Activated naive CD8-positive, alpha-beta T cell treated with anti-CD3 and anti-CD28 coated beads, Interleukin-2, amount 50 U/mL, for 24 hours (primary cell): ENCODE results near the gene SPSB1.

Source experiments
- ATAC-seq: fragments of 150-1000 bp; cut with Tn5 transposase; one replicate; pipeline ENCODE4 v1.10.0; 2021
- DNase-seq: peaks from one replicate; pipeline ENCODE4 v3.0.0; 2021
- H3K27ac Mint-ChIP-seq: one replicate; pipeline ENCODE4 v1.8.0; 2021; ENCODE audit warnings: mild to moderate bottlenecking, mixed read lengths
- H3K27me3 Mint-ChIP-seq: one replicate; pipeline ENCODE4 v1.8.0; 2021; ENCODE audit warnings: mixed read lengths
- H3K36me3 Mint-ChIP-seq: one replicate; pipeline ENCODE4 v1.8.0; 2021; ENCODE audit warnings: low read depth, mixed read lengths
- H3K4me1 Mint-ChIP-seq: one replicate; pipeline ENCODE4 v1.8.0; 2021; ENCODE audit warnings: mixed read lengths
- H3K4me3 Mint-ChIP-seq: one replicate; pipeline ENCODE4 v1.8.0; 2021; ENCODE audit warnings: mild to moderate bottlenecking, moderate library complexity, mixed read lengths
- H3K9me3 Mint-ChIP-seq: one replicate; pipeline ENCODE4 v1.8.0; 2021; ENCODE audit warnings: mixed read lengths

SPSB1 gene

GRCh38 chr1:9251501-9251900 lies 41.2 kb upstream of the SPSB1 start:
- DNase-seq (no peak), ATAC-seq (no peak)
- H3K9me3 Mint-ChIP-seq = no peaks in the 10 kb centered on the region
- H3K27me3 Mint-ChIP-seq = no peaks in the 10 kb centered on the region
- H3K4me1 Mint-ChIP-seq = peaks cover 2% of the 10 kb centered on the region
- no peak overlapping the region for H3K4me3 Mint-ChIP-seq
- H3K27ac Mint-ChIP-seq = no peak overlapping the region
- peaks cover 2% of the 10 kb centered on the region for H3K36me3 Mint-ChIP-seq

- H3K27me3 Mint-ChIP-seq = no peaks in the 10 kb centered on the region
- ATAC-seq = no peak
- H3K4me1 Mint-ChIP-seq = peaks cover 4% of the 10 kb centered on the region
- H3K4me3 Mint-ChIP-seq = no peak overlapping the region
- H3K36me3 Mint-ChIP-seq = peaks cover 5% of the 10 kb centered on the region
- DNase-seq = no peak
- H3K27ac Mint-ChIP-seq = no peak overlapping the region
- H3K9me3 Mint-ChIP-seq = peaks cover under 1% of the 10 kb centered on the region
Observed at GRCh38 chr1:9253004-9253403, 39.7 kb upstream of the SPSB1 start.

DNA sequence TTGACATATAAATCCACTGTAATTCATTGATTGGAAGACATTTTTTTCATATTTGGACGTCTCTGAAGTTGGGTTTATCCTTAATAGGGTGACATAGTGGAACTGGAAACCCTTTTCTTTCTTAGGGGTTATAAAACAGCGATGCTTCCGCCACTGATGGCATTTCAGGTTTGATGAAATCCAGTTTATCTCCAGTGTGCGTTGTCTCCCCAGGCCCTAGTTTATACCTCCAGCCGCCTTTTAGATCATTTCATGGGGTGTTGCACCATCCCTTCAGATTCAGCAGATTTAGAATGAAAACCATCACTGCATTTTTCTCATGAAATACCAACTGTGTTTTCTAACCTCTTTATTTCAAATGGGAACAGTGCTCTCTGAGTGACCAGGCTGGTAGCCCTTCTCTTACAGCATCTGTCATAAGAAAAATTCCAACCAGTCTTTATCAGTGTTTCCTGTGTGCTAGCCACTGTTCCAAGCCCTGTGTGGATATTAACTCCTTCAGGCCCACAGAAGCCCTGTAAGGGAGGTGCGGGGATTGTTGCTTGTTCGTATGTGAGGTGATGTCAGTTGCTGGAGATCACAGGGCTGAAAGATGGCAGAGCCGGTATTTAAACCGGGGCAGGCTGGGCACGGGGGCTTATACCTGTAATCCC lies 39.1 kb upstream of the SPSB1 start:
- Mint-ChIP-seq H3K9me3 (peaks cover 6% of the 10 kb centered on the region), H3K4me3 (no peak overlapping the region), H3K36me3 (peaks cover 8% of the 10 kb centered on the region), H3K27me3 (no peaks in the 10 kb centered on the region), H3K27ac (no peak overlapping the region), H3K4me1 (peaks cover 6% of the 10 kb centered on the region)
- DNase-seq = no peak
- no peak for ATAC-seq

DNA sequence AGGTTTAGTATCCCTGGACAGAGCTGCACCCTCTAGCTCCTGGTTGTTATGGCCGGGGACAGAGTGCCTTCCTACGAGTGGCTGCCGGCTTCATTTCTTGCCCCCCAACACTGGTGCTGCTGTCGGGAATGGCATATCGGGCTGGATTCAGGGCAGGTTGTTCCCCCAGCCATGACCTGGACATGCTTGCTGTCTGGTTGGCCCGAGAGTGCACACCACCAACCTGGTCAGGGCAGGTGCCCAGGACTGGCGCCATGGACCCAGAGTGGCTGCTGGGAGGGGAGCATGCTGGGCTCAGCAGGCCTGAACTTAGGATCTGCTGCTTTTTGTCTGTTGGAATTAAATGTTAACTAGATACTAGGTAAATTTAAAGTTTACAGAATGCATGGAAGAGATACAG lies 36.4 kb upstream of the SPSB1 start:
- Mint-ChIP-seq H3K36me3 (peaks cover 26% of the 10 kb centered on the region), H3K4me1 (peaks cover 14% of the 10 kb centered on the region), H3K4me3 (no peak overlapping the region), H3K27me3 (no peaks in the 10 kb centered on the region), H3K27ac (no peak overlapping the region), H3K9me3 (peaks cover 27% of the 10 kb centered on the region)
- ATAC-seq (no peak), DNase-seq (no peak)

- H3K36me3 Mint-ChIP-seq = peaks cover 26% of the 10 kb centered on the region
- ATAC-seq (no peak), DNase-seq (no peak)
- peaks cover 14% of the 10 kb centered on the region for H3K4me1 Mint-ChIP-seq
- H3K4me3 Mint-ChIP-seq = no peak overlapping the region
- no peaks in the 10 kb centered on the region for H3K27me3 Mint-ChIP-seq
- H3K9me3 Mint-ChIP-seq = peaks cover 27% of the 10 kb centered on the region
- H3K27ac Mint-ChIP-seq = no peak overlapping the region
Observed at GRCh38 chr1:9257851-9258250, 34.8 kb upstream of the SPSB1 start.

- Mint-ChIP-seq H3K36me3 (peaks cover 28% of the 10 kb centered on the region), H3K9me3 (peaks cover 27% of the 10 kb centered on the region), H3K27me3 (no peaks in the 10 kb centered on the region), H3K27ac (no peak overlapping the region), H3K4me3 (no peak overlapping the region), H3K4me1 (peaks cover 14% of the 10 kb centered on the region)
- no peak for ATAC-seq
- DNase-seq = no peak
Observed at GRCh38 chr1:9258629-9259028, 34.1 kb upstream of the SPSB1 start.

- Mint-ChIP-seq H3K27me3 (no peaks in the 10 kb centered on the region), H3K9me3 (peaks cover 27% of the 10 kb centered on the region), H3K4me1 (peaks cover 11% of the 10 kb centered on the region), H3K36me3 (peaks cover 28% of the 10 kb centered on the region), H3K27ac (no peak overlapping the region), H3K4me3 (no peak overlapping the region)
- ATAC-seq (no peak), DNase-seq (no peak)
Observed at GRCh38 chr1:9260059-9260766, 32.5 kb upstream of the SPSB1 start.

- H3K27ac Mint-ChIP-seq = no peak overlapping the region
- ATAC-seq (no peak), DNase-seq (no peak)
- H3K27me3 Mint-ChIP-seq = no peaks in the 10 kb centered on the region
- peaks cover 27% of the 10 kb centered on the region for H3K9me3 Mint-ChIP-seq
- peaks cover 11% of the 10 kb centered on the region for H3K4me1 Mint-ChIP-seq
- peaks cover 28% of the 10 kb centered on the region for H3K36me3 Mint-ChIP-seq
- no peak overlapping the region for H3K4me3 Mint-ChIP-seq
Observed at GRCh38 chr1:9261496-9261895, 31.2 kb upstream of the SPSB1 start.

DNA sequence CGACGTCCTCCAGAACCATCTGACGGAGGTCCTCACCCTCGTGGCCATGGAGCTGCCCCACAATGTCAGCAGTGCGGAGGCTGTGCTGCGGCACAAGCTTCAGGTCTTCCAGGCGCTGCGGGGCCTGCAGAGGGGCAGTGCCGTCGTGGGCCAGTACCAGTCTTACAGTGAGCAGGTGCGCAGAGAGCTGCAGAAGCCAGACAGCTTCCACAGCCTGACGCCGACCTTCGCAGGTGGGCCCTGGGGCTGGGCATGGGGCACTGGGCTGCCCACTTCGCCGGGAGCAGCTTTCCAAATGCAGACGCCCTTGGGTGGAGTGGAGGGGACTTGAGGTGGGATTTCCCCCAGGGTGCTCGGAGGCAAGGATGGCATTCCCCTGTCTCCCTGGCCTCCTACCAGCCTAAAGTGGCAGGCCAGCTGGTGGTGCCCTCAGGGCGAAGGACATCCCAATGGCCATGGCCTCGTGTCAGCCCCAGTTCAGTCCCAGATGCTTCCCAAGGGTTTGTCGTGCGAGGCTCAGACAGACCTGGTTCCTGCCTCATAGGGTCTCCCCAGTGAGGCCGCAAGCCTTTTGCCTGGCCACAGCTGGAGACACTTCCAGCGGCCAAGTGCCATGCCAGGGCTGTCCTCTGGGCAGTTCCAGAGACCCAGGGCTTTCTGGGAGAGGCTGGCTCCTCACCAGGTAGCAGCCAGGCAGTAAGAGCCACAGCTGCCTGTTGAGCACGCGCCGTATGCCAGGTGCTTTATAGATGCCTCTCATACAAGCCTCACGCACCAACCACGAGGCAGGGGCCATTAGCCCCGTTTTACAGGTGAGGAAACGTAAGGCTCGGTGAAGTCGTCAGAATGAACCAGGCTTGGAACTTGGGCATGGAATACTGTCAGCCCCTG lies 30.4 kb upstream of the SPSB1 start:
- peaks cover 27% of the 10 kb centered on the region for H3K9me3 Mint-ChIP-seq
- H3K4me1 Mint-ChIP-seq = peaks cover 15% of the 10 kb centered on the region
- H3K4me3 Mint-ChIP-seq = no peak overlapping the region
- peaks cover 28% of the 10 kb centered on the region for H3K36me3 Mint-ChIP-seq
- no peak for DNase-seq
- no peak overlapping the region for H3K27ac Mint-ChIP-seq
- no peaks in the 10 kb centered on the region for H3K27me3 Mint-ChIP-seq
- no peak for ATAC-seq

- H3K27me3 Mint-ChIP-seq = no peaks in the 10 kb centered on the region
- peaks cover 12% of the 10 kb centered on the region for H3K4me1 Mint-ChIP-seq
- H3K27ac Mint-ChIP-seq = no peak overlapping the region
- DNase-seq (no peak), ATAC-seq (no peak)
- H3K36me3 Mint-ChIP-seq = peaks cover 21% of the 10 kb centered on the region
- peaks cover 23% of the 10 kb centered on the region for H3K9me3 Mint-ChIP-seq
- no peak overlapping the region for H3K4me3 Mint-ChIP-seq
Observed at GRCh38 chr1:9263276-9263855, 29.3 kb upstream of the SPSB1 start.

GRCh38 chr1:9263984-9264872 lies 28.5 kb upstream of the SPSB1 start:
- no peak for DNase-seq
- Mint-ChIP-seq H3K27me3 (no peaks in the 10 kb centered on the region), H3K9me3 (peaks cover 17% of the 10 kb centered on the region), H3K27ac (no peak overlapping the region), H3K4me3 (no peak overlapping the region), H3K4me1 (peaks cover 12% of the 10 kb centered on the region), H3K36me3 (peaks cover 15% of the 10 kb centered on the region)
- no peak for ATAC-seq

- H3K27ac Mint-ChIP-seq = no peak overlapping the region
- no peak for DNase-seq
- peaks cover 7% of the 10 kb centered on the region for H3K4me1 Mint-ChIP-seq
- peaks cover 7% of the 10 kb centered on the region for H3K36me3 Mint-ChIP-seq
- H3K27me3 Mint-ChIP-seq = no peaks in the 10 kb centered on the region
- ATAC-seq = no peak
- peaks cover 9% of the 10 kb centered on the region for H3K9me3 Mint-ChIP-seq
- no peak overlapping the region for H3K4me3 Mint-ChIP-seq
Observed at GRCh38 chr1:9265037-9265436, 27.7 kb upstream of the SPSB1 start.

DNA sequence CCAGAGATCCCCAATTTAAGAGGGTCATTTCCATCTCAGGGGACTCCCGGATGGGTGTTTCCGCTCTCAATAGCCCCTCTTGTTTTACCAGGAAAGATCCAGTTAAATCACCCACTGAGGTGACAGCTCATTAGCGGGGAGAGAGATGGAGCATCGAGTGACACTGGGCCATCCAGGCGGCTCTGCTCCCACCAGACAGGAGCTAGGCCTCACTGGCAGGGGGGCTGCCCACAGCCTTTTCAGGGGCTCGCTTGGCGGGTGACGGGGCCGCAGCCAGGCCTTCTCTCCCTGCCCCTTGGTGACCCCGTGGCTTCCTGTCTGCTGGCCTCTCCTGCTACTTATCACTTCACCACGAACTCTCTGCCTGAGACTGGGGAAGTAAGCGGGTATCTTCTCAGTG lies 26.7 kb upstream of the SPSB1 start:
- H3K27me3 Mint-ChIP-seq = no peaks in the 10 kb centered on the region
- peaks cover 5% of the 10 kb centered on the region for H3K4me1 Mint-ChIP-seq
- DNase-seq (no peak), ATAC-seq (no peak)
- H3K4me3 Mint-ChIP-seq = no peak overlapping the region
- H3K9me3 Mint-ChIP-seq = peaks cover 1% of the 10 kb centered on the region
- H3K27ac Mint-ChIP-seq = no peak overlapping the region
- peaks cover 2% of the 10 kb centered on the region for H3K36me3 Mint-ChIP-seq

DNA sequence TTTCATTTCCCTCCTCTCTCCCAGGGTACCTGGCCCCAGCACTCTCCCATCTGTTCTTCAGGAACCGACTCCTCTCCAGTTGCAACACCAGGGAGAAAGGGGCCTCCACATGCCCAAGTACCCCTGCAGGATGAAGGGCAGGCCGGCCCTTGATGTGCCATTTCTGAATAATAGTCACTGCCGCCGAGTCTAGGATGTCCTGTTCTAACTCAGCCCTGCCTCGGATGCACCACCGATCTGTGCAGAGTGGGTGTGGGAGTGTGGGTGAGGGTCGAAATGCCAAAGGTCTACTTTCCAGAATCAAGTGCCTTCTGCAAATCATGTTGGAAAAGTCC lies 25.4 kb upstream of the SPSB1 start:
- peaks cover 5% of the 10 kb centered on the region for H3K4me1 Mint-ChIP-seq
- ATAC-seq = no peak

More for the DNA sequence above, 25.4 kb upstream of the SPSB1 start:
- no peak for DNase-seq
- no peaks in the 10 kb centered on the region for H3K9me3 Mint-ChIP-seq
- no peak overlapping the region for H3K4me3 Mint-ChIP-seq
- peaks cover 2% of the 10 kb centered on the region for H3K36me3 Mint-ChIP-seq
- no peak overlapping the region for H3K27ac Mint-ChIP-seq
- H3K27me3 Mint-ChIP-seq = no peaks in the 10 kb centered on the region
